NCI-H1417 treated with DMSO at 0.1 percent for 48 hours (cell line): ENCODE measurements around the gene WDR38.

Experiments
- DNase-seq: peaks from one replicate; lab custom pipeline; 2025; lab: John Stamatoyannopoulos, UW

The WDR38 gene

GRCh38 chr9:124858330-124859046 is 5.2 kb downstream of the WDR38 start:
- no peak for DNase-seq

- DNase-seq, result no peak
Measured at GRCh38 chr9:124859803-124860581, 6.7 kb downstream of the WDR38 start.

- no peak for DNase-seq
Measured at GRCh38 chr9:124860582-124861341, 7.5 kb downstream of the WDR38 start.

- DNase-seq, result peak; percentile 68
Measured at GRCh38 chr9:124861342-124862229, 8.3 kb downstream of the WDR38 start, which contains the start of the genes ARPC5L and RPL35. ARPC5L (plus strand) TSS chr9:124862130; CDS start chr9:124869291, 7,161 bp downstream. RPL35 (minus strand) TSS chr9:124861957; CDS start chr9:124861912, 45 bp downstream.

- DNase-seq, result no peak
Measured at GRCh38 chr9:124863371-124863871, 10.2 kb downstream of the WDR38 start.

- DNase-seq, result peak; percentile 54
Measured at GRCh38 chr9:124868511-124869465, 15.5 kb downstream of the WDR38 start.

- DNase-seq, result no peak
Measured at GRCh38 chr9:124869466-124869985, 16.3 kb downstream of the WDR38 start.

- no peak for DNase-seq
Measured at GRCh38 chr9:124869986-124870560, 16.8 kb downstream of the WDR38 start.

GRCh38 chr9:124870723-124871122 is 17.5 kb downstream of the WDR38 start:
- no peak for DNase-seq

- DNase-seq, result no peak
Measured at GRCh38 chr9:124871156-124871561, 17.9 kb downstream of the WDR38 start.

- DNase-seq, result no peak
Measured at GRCh38 chr9:124873664-124874063, 20.4 kb downstream of the WDR38 start.

- DNase-seq, result no peak
Measured at GRCh38 chr9:124875501-124875900, 22.2 kb downstream of the WDR38 start.

GRCh38 chr9:124877021-124877782 is 23.9 kb downstream of the WDR38 start:
- DNase-seq, result no peak

- no peak for DNase-seq
Measured at GRCh38 chr9:124878021-124878420, 24.8 kb downstream of the WDR38 start.

- DNase-seq, result no peak
Measured at GRCh38 chr9:124878518-124878917, 25.3 kb downstream of the WDR38 start.

- DNase-seq, result no peak
Measured at GRCh38 chr9:124879226-124879625, 26.0 kb downstream of the WDR38 start.

- DNase-seq, result no peak
Measured at GRCh38 chr9:124880501-124880900, 27.2 kb downstream of the WDR38 start.

- DNase-seq, result no peak
Measured at GRCh38 chr9:124881138-124881743, 28.0 kb downstream of the WDR38 start.
